ENCODE data around the gene RNF125.

DNA sequence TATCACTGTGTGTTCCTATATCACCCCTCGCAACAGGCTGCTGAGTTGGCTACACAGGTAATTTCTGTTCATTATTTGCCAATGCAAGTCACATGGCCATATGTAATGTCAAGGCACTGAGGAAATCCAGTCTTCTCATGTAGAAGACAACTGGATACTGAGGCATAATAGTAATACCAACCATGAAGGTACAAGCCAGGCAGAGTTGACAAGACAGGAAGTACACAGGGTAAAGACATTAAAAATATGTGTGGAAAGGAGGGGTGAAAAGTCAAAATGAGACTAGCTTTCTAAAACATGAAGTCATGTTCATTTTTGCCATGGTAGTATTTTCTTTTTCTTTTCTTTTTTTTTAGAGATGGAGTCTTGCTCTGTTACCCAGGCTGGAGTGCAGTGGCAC lies 55.6 kb downstream of the RNF125 start:
- TF ChIP-seq POLR2A (IDR thresholded peaks at IDR 0.05) (no peak), POLR2AphosphoS5 (IDR thresholded peaks at IDR 0.05) (no peak)
- TF ChIP-seq, protein P1, sequence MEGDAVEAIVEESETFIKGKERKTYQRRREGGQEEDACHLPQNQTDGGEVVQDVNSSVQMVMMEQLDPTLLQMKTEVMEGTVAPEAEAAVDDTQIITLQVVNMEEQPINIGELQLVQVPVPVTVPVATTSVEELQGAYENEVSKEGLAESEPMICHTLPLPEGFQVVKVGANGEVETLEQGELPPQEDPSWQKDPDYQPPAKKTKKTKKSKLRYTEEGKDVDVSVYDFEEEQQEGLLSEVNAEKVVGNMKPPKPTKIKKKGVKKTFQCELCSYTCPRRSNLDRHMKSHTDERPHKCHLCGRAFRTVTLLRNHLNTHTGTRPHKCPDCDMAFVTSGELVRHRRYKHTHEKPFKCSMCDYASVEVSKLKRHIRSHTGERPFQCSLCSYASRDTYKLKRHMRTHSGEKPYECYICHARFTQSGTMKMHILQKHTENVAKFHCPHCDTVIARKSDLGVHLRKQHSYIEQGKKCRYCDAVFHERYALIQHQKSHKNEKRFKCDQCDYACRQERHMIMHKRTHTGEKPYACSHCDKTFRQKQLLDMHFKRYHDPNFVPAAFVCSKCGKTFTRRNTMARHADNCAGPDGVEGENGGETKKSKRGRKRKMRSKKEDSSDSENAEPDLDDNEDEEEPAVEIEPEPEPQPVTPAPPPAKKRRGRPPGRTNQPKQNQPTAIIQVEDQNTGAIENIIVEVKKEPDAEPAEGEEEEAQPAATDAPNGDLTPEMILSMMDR (IDR thresholded peaks at IDR 0.05) = no peak

All from prostate gland (tissue), 2 donors.